Activated T-cell treated with anti-CD3 and anti-CD28 coated beads for 4 hours (primary cell): Measurements from ENCODE around the gene PBRM1.
A peak's percentile ranks its signal among the peaks of the same experiment; 100 is the strongest.
"Not testable (repeated sequence)": the region's sequence is repeated elsewhere in the genome, so short reads cannot be mapped to it uniquely, and the experiment has no call there.

ENCODE experiments used
- DNase-seq: peaks from one replicate; pipeline ENCODE4 v3.0.0-alpha.2; 2020

PBRM1 gene

GRCh38 chr3:52685709-52686691 is at the start of gene PBRM1, which contains the start of gene GNL3:
Gene PBRM1, minus strand, starts transcription at chr3:52685913.
Gene GNL3, plus strand, starts transcription at chr3:52686032. Its CDS starts 61 bp downstream, at chr3:52686093.
- peak; percentile 83 for DNase-seq

- DNase-seq, result no peak
Observed at GRCh38 chr3:52733256-52733891, 47.7 kb upstream of the PBRM1 start.

- DNase-seq, result no peak
Observed at GRCh38 chr3:52731590-52731989, 45.9 kb upstream of the PBRM1 start.

- DNase-seq, result no peak
Observed at GRCh38 chr3:52730681-52731080, 45.0 kb upstream of the PBRM1 start.

GRCh38 chr3:52728753-52729152 is 43.0 kb upstream of the PBRM1 start:
- DNase-seq, result not testable (repeated sequence)

- no peak for DNase-seq
Observed at GRCh38 chr3:52724511-52724910, 38.8 kb upstream of the PBRM1 start.

GRCh38 chr3:52723935-52724334 is 38.2 kb upstream of the PBRM1 start:
- no peak for DNase-seq

- DNase-seq, result no peak
Observed at GRCh38 chr3:52722491-52722890, 36.8 kb upstream of the PBRM1 start.

- DNase-seq, result no peak
Observed at GRCh38 chr3:52721730-52722008, 36.0 kb upstream of the PBRM1 start.

GRCh38 chr3:52721002-52721729 is 35.5 kb upstream of the PBRM1 start:
- DNase-seq, result no peak

GRCh38 chr3:52719618-52720017 is 33.9 kb upstream of the PBRM1 start:
- no peak for DNase-seq

GRCh38 chr3:52715714-52716305 is 30.1 kb upstream of the PBRM1 start:
- DNase-seq, result no peak

- no peak for DNase-seq
Observed at GRCh38 chr3:52714335-52715302, 28.9 kb upstream of the PBRM1 start.

GRCh38 chr3:52712291-52713212 is 26.8 kb upstream of the PBRM1 start:
- no peak for DNase-seq

GRCh38 chr3:52710512-52710911 is 24.8 kb upstream of the PBRM1 start:
- DNase-seq, result no peak

- no peak for DNase-seq
Observed at GRCh38 chr3:52707585-52707984, 21.9 kb upstream of the PBRM1 start.

- DNase-seq, result peak; percentile 69
Observed at GRCh38 chr3:52705688-52706686, 20.3 kb upstream of the PBRM1 start, which contains the start of the genes GLT8D1 and SPCS1. Gene GLT8D1, minus strand, starts transcription at chr3:52705791. Its CDS starts 5,331 bp downstream, at chr3:52700460. Gene SPCS1, plus strand, starts transcription at chr3:52706106. Its CDS starts 141 bp downstream, at chr3:52706247.

GRCh38 chr3:52705438-52705687 is 19.6 kb upstream of the PBRM1 start:
- DNase-seq, result no peak
